PC-3 (cell line): ENCODE results near the gene DBH.

ENCODE experiments used
- CTCF ChIP-seq: fragments of 300-600 bp; sonication (generic); conservative IDR thresholded peaks from 2 replicates; pipeline ENCODE4 v1.5.1; 2017; ENCODE audit warnings: antibody characterized with exemption, low read depth, mild to moderate bottlenecking, low read length
- EZH2 ChIP-seq: fragments of 300-600 bp; sonication (generic); IDR thresholded peaks from one replicate; pipeline ENCODE4 v1.6.1; 2017; ENCODE audit warnings: antibody characterized with exemption, mild to moderate bottlenecking, low read length; ENCODE audit not compliant: unreplicated experiment
- EZH2phosphoT487 ChIP-seq: fragments of 300-600 bp; sonication (generic); IDR thresholded peaks from 2 replicates; pipeline ENCODE4 v1.6.1; 2018; ENCODE audit warnings: mild to moderate bottlenecking, antibody characterized with exemption, low read length, borderline replicate concordance

GRCh38 chr9:133691626-133692363 lies 55.6 kb downstream of the DBH start:
- TF ChIP-seq CTCF (no peak), EZH2phosphoT487 (no peak), EZH2 (no peak)
